Esophagus squamous epithelium (tissue), 5 donors: ENCODE measurements around the gene PLSCR3. TPM values are rescaled to one million over a fixed set of nuclear protein-coding genes. Genes with fewer than 3 reads are reported as not detected.

Experiments used
- DNase-seq: peaks from one replicate; lab custom pipeline; 2025; lab: John Stamatoyannopoulos, UW
- H3K27ac ChIP-seq, 4 donors: fragments of 200-600 bp; sonication (generic); one replicate each; pipeline ENCODE4 v1.5.1; 2016 to 2019; ENCODE audit warnings: mild to moderate bottlenecking in 1 of 4
- H3K27me3 ChIP-seq, 4 donors: fragments of 200-600 bp; sonication (generic); 1 replicate in 3 of 4; 2 replicates in 1 of 4; pipeline versions ENCODE4 v1.5.1 to v1.6.0; 2017 to 2021; ENCODE audit warnings: antibody characterized with exemption in 1 of 4
- H3K36me3 ChIP-seq, 3 donors: fragments of 200-600 bp; sonication (generic); one replicate each; pipeline ENCODE4 v1.5.1; 2016 to 2019
- H3K4me1 ChIP-seq, 3 donors: fragments of 200-600 bp; sonication (generic); one replicate each; pipeline ENCODE4 v1.5.1; 2017 to 2019
- H3K4me3 ChIP-seq, 4 donors: fragments of 200-600 bp; sonication (generic); 1 replicate in 3 of 4; 2 replicates in 1 of 4; pipeline ENCODE4 v1.5.1; 2016 to 2019; ENCODE audit warnings: mild to moderate bottlenecking in 2 of 4, moderate library complexity in 1 of 4
- H3K9me3 ChIP-seq, 3 donors: fragments of 200-600 bp; sonication (generic); one replicate each; pipeline ENCODE4 v1.5.1; 2016 to 2019
- POLR2A ChIP-seq, 4 donors: fragments of 450-650 bp; IDR thresholded peaks; one replicate each; pipeline ENCODE4 v1.6.1; 2017; ENCODE audit warnings: antibody characterized with exemption in 4 of 4, mild to moderate bottlenecking in 4 of 4, moderate library complexity in 3 of 4
- WGBS, 2 donors: methylation state at CpG; one replicate each; pipeline ENCODE4 v1.1.5; 2018; 5-methylcytosine and 5-hydroxymethylcytosine counted together
- intact Hi-C: fragments of 100-400 bp; cut with DNase I; formaldehyde crosslinking; loops from one replicate; pipeline ENCODE4 v1.15.0; 2022
- total RNA-seq, 4 donors: library from RNA; depleted of rRNA; stranded (reverse); fragments of >200 nt; gene quantifications; one replicate each; pipeline ENCODE4 v1.1.0, GENCODE V29; 2016
- TF ChIP-seq, protein P1 (sequence below), 6 experiments: fragments of 450-650 bp in 4 of 6; fragments of 200-600 bp in 2 of 6; sonication (generic) in 2 of 6; IDR thresholded peaks; one replicate each; pipeline ENCODE4 v1.5.1; 2016 to 2019; ENCODE audit warnings: antibody characterized with exemption in 6 of 6, mild to moderate bottlenecking in 4 of 6, moderate library complexity in 4 of 6
- donor health status: DM: yes; HTN: yes; CAD: no.

The PLSCR3 gene
- total RNA-seq, 4 donors from 2014 or later, result 18.6 to 33.5 (median 24.7) TPM

DNA sequence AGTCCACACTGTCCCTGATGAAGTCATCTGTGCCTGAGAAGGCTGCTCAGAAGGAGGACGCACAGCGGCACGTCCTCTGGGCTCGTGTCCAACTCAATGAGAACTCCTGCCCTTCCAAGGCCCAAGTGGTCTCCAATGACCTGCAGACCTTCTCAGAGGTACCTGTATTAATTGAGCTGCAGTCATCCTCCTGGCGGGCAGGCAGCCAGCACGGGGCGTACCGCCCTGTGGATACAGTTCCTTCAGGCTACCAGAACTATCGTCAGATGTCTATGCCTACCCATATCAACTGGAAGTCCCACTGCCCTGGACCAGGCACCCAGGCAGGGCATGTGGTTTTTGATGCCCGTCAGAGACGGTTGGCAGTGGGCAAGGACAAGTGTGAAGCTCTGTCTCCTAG lies 38.0 kb upstream of the PLSCR3 start:
- Histone ChIP-seq H3K36me3 (no peaks in the 10 kb centered on the region), H3K4me3 (no peak overlapping the region), H3K27me3 (peaks cover 0 to 22% (median 0%) of the 10 kb centered on the region in 4 donors), H3K9me3 (no peaks in the 10 kb centered on the region), H3K4me1 (peaks cover 15 to 27% (median 22%) of the 10 kb centered on the region in 3 donors), H3K27ac (no peak overlapping the region)
- intact Hi-C loops, result no loop called here
- TF ChIP-seq, protein P1, sequence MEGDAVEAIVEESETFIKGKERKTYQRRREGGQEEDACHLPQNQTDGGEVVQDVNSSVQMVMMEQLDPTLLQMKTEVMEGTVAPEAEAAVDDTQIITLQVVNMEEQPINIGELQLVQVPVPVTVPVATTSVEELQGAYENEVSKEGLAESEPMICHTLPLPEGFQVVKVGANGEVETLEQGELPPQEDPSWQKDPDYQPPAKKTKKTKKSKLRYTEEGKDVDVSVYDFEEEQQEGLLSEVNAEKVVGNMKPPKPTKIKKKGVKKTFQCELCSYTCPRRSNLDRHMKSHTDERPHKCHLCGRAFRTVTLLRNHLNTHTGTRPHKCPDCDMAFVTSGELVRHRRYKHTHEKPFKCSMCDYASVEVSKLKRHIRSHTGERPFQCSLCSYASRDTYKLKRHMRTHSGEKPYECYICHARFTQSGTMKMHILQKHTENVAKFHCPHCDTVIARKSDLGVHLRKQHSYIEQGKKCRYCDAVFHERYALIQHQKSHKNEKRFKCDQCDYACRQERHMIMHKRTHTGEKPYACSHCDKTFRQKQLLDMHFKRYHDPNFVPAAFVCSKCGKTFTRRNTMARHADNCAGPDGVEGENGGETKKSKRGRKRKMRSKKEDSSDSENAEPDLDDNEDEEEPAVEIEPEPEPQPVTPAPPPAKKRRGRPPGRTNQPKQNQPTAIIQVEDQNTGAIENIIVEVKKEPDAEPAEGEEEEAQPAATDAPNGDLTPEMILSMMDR (IDR thresholded peaks at IDR 0.05), result no peak
- no peak for TF ChIP-seq POLR2A (IDR thresholded peaks at IDR 0.05)
- WGBS, 2 donors, result 90 to 100% methylated on average over 2 to 9 of the region's 11 CpGs
- DNase-seq, result no peak

DNA sequence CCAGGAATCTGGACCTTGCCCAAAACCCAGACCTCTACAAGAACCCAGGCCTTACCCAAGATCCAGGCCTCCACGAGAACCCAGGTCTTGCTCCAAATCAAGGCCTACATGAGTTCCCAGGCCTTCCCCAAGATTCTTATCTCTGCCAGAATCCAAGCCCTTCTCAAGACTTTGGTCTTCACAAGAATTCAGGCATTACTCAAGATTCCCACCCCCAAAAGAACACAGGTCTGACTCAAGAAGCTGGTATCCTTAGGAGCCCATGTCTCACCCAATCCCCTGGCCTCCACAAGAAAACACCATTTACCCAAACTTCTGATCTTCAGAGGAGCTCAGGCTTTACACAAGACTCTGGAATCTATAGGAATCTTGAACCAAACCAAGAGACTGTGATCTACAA lies 36.9 kb upstream of the PLSCR3 start:
- H3K4me3 ChIP-seq, result no peak overlapping the region
- peaks cover 5 to 16% (median 13%) of the 10 kb centered on the region in 3 donors for H3K4me1 ChIP-seq
- WGBS, 2 donors, result 64% methylated on average over 1 of the region's 1 CpG; no CpG with 5 or more reads in 1 of the 2 donors
- H3K36me3 ChIP-seq, result no peaks in the 10 kb centered on the region
- peaks cover 0 to 17% (median 0%) of the 10 kb centered on the region in 4 donors for H3K27me3 ChIP-seq
- DNase-seq, result no peak
- no peaks in the 10 kb centered on the region for H3K9me3 ChIP-seq
- intact Hi-C loops, result no loop called here
- TF ChIP-seq POLR2A (IDR thresholded peaks at IDR 0.05), result no peak
- TF ChIP-seq, protein P1 (IDR thresholded peaks at IDR 0.05), result no peak
- H3K27ac ChIP-seq, result no peak overlapping the region

- no peak for DNase-seq
- no peaks in the 10 kb centered on the region for H3K36me3 ChIP-seq
- no peak overlapping the region for H3K4me3 ChIP-seq
- intact Hi-C loops, result no loop called here
- TF ChIP-seq, protein P1 (IDR thresholded peaks at IDR 0.05), result no peak
- no peak for TF ChIP-seq POLR2A (IDR thresholded peaks at IDR 0.05)
- H3K27ac ChIP-seq, result no peak overlapping the region
- no peaks in the 10 kb centered on the region for H3K9me3 ChIP-seq
- 93 to 98% methylated on average over 7 to 8 of the region's 10 CpGs for WGBS, 2 donors
- H3K4me1 ChIP-seq, result peaks cover 0 to 3% (median 1%) of the 10 kb centered on the region in 3 donors
- H3K27me3 ChIP-seq, result peaks cover 0 to 5% (median 0%) of the 10 kb centered on the region in 4 donors
Observed at GRCh38 chr17:7429722-7430121, 35.4 kb upstream of the PLSCR3 start.

DNA sequence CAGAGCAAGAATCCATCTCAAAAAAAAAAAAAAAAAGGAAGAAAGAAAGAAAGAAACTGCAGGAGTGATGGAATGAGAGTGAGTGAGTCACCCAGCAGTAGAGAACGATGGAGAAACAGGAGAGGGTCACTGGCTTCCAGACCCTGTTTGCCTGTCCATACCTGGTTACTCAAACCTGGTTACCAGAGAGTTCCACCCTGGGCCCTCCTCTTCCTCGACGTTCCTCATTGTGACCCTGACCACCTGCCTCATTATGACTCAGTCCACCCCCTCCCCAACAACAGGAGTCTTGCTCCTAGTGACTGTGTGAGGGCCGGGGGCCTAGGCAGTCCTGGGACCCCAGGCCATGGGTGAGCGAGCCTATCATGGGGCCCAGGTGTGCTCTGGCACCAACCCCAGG lies 34.2 kb upstream of the PLSCR3 start, which contains the start of gene SPEM3:
SPEM3 (plus strand) TSS at position 301 of the 400 bp plus-strand sequence; CDS start at position 347, 46 bp downstream.
- H3K4me1 ChIP-seq, result no peaks in the 10 kb centered on the region
- no peak for DNase-seq
- intact Hi-C loops, result no loop called here
- no peak within 1 kb of the TSS for H3K4me3 ChIP-seq
- H3K27me3 ChIP-seq, result no peaks in the 10 kb centered on the region
- TF ChIP-seq POLR2A (IDR thresholded peaks at IDR 0.05), result no peak
- TF ChIP-seq, protein P1 (IDR thresholded peaks at IDR 0.05), result no peak
- no peak within 1 kb of the TSS for H3K27ac ChIP-seq
- no peaks in the 10 kb centered on the region for H3K36me3 ChIP-seq
- no peaks in the 10 kb centered on the region for H3K9me3 ChIP-seq
- WGBS, 2 donors, result 58 to 73% methylated on average over 3 to 5 of the region's 5 CpGs

DNA sequence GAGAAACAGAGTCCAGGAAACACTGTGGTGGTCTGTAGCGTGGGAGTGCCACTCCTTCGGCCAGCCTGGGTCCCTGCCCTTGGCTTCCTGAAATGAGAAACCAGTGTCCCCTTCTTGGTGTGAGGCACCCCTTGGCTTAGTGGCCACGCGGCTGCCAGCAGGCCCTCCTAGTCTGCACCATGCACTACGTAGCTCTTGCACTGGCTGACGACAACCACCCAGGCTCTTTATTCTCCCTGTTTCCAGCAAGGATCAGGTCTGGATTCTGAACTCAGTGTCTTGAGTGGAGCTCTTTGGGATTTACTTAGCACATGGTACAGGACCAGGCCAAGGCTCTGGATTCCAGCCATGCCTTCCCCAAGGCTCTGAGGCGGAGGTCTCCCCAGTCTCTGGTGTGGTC lies 33.2 kb upstream of the PLSCR3 start:
- intact Hi-C loops, result no loop called here
- Histone ChIP-seq H3K27ac (no peak overlapping the region), H3K36me3 (no peaks in the 10 kb centered on the region), H3K4me3 (no peak overlapping the region), H3K4me1 (no peaks in the 10 kb centered on the region), H3K27me3 (no peaks in the 10 kb centered on the region), H3K9me3 (no peaks in the 10 kb centered on the region)
- DNase-seq, result no peak
- TF ChIP-seq POLR2A (IDR thresholded peaks at IDR 0.05), result no peak
- TF ChIP-seq, protein P1 (IDR thresholded peaks at IDR 0.05), result no peak
- WGBS, 2 donors, result 88 to 93% methylated on average over 5 to 7 of the region's 7 CpGs
